HepG2 (cell line): ENCODE results near the gene ZNF490. TPM values are rescaled to one million over a fixed set of nuclear protein-coding genes. Genes with fewer than 3 reads are reported as not detected.

Source experiments
- FOXA3 ChIP-seq: IDR thresholded peaks from 2 replicates; pipeline ENCODE4 v1.6.1; 2016; ENCODE audit warnings: missing genetic modification reagents, missing compliant biosample characterization
- FOXO1 ChIP-seq: sonication (generic); formaldehyde crosslinking; IDR thresholded peaks from 2 replicates; pipeline ENCODE4 v1.4.0; 2020; ENCODE audit warnings: missing genetic modification reagents
- THAP9 ChIP-seq: sonication (generic); formaldehyde crosslinking; IDR thresholded peaks from 2 replicates; pipeline ENCODE4; 2020; ENCODE audit warnings: missing genetic modification reagents, mild to moderate bottlenecking, borderline replicate concordance
- ZBTB7B ChIP-seq: sonication (generic); formaldehyde crosslinking; IDR thresholded peaks from 2 replicates; pipeline ENCODE4 v1.4.0; 2020; ENCODE audit warnings: missing genetic modification reagents
- ZHX2 ChIP-seq, 2 experiments: sonication (generic) in 1 of 2; formaldehyde crosslinking in 1 of 2; IDR thresholded peaks; 2 replicates each; pipeline versions ENCODE4 v1.6.1 to v1.9.0; 2014 to 2022; ENCODE audit warnings: antibody characterized with exemption in 1 of 2, borderline replicate concordance in 1 of 2, inconsistent platforms in 1 of 2, low read depth in 1 of 2, missing genetic modification reagents in 1 of 2
- ZNF121 ChIP-seq: sonication (generic); formaldehyde crosslinking; IDR thresholded peaks from 2 replicates; pipeline ENCODE4 v1.5.0; 2020; ENCODE audit warnings: mild to moderate bottlenecking, missing genetic modification reagents
- ZNF180 ChIP-seq: sonication (generic); formaldehyde crosslinking; IDR thresholded peaks from 2 replicates; pipeline ENCODE4 v1.4.0; 2020; ENCODE audit warnings: low read depth, missing genetic modification reagents, borderline replicate concordance
- ZNF276 ChIP-seq: sonication (generic); formaldehyde crosslinking; IDR thresholded peaks from 2 replicates; pipeline ENCODE4 v1.4.0; 2020; ENCODE audit warnings: mild to moderate bottlenecking, low read depth, missing genetic modification reagents
- ZNF382 ChIP-seq: sonication (generic); formaldehyde crosslinking; IDR thresholded peaks from 2 replicates; pipeline ENCODE4 v1.5.0; 2020; ENCODE audit warnings: missing genetic modification reagents, mild to moderate bottlenecking, borderline replicate concordance
- ZNF709 ChIP-seq: sonication (generic); formaldehyde crosslinking; IDR thresholded peaks from 2 replicates; pipeline ENCODE4 v1.5.0; 2020; ENCODE audit warnings: mild to moderate bottlenecking, missing genetic modification reagents
- polyA plus RNA-seq, 8 experiments: library from polyadenylated mRNA; depleted of rRNA in 3 of 8; stranded (reverse) in 7 of 8; unstranded in 1 of 8; fragments of >200 nt; fragmentation: Illumina TruSeq in 4 of 8; extraction: Trizol in 4 of 8; gene quantifications; 2 replicates each; pipeline versions ENCODE4 v1.2.1 to v1.2.3, GENCODE V29; 2011 to 2016; ENCODE audit warnings: low read depth in 4 of 8, missing spikeins in 1 of 8, mixed read lengths in 1 of 8; ENCODE audit not compliant: insufficient read depth in 1 of 8
- total RNA-seq, 5 experiments: library from RNA; depleted of rRNA; stranded (reverse); fragments of >200 nt; fragmentation: Illumina TruSeq; extraction: Trizol; gene quantifications; 2 replicates each; pipeline ENCODE4 v1.2.3, GENCODE V29; 2016; ENCODE audit warnings: low read depth in 1 of 5
- TF ChIP-seq, protein P1 (sequence below): IDR thresholded peaks from 2 replicates; pipeline ENCODE4 v1.6.1; 2012; ENCODE audit warnings: inconsistent platforms

ZNF490 gene
- total and polyA plus RNA-seq, 2 of the 13 experiments (the other 11 are each of a cell fraction or from before 2014, with no cell fraction given), result 1.3 to 2.9 TPM

GRCh38 chr19:12551060-12551832 lies 59.4 kb downstream of the ZNF490 start, which contains the start of gene ZNF564 (continued):
- TF ChIP-seq ZHX2 (IDR thresholded peaks at IDR 0.05; ENCODE audit: low read depth) (no peak), ZHX2 (CRISPR knock-in tag; IDR thresholded peaks at IDR 0.05; ENCODE audit: borderline replicate concordance) (no peak), ZNF709 (peak; percentile 44; the same call in 1 of the 2 replicates), FOXO1 (CRISPR knock-in tag) (0 out of 2 replicates have a peak, but pooled peaks have one; percentile 22), ZNF276 (CRISPR knock-in tag) (0 out of 2 replicates have a peak, but pooled peaks have one; percentile 8), FOXA3 (CRISPR knock-in tag) (peak; percentile 77), ZNF382 (no peak), ZNF180 (CRISPR knock-in tag) (no peak), ZNF121 (CRISPR knock-in tag) (no peak), THAP9 (CRISPR knock-in tag) (peak; percentile 82; the same call in 1 of the 2 replicates), ZBTB7B (CRISPR knock-in tag) (peak; percentile 96)
- TF ChIP-seq, protein P1, sequence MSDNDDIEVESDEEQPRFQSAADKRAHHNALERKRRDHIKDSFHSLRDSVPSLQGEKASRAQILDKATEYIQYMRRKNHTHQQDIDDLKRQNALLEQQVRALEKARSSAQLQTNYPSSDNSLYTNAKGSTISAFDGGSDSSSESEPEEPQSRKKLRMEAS, result peak; percentile 61; the same call in 1 of the 2 replicates
